Keratinocyte (primary cell): ENCODE data around the gene WWC2.

Experiments used
- EZH2 ChIP-seq: IDR thresholded peaks from one replicate; pipeline ENCODE4 v1.6.1; 2012; ENCODE audit warnings: inconsistent platforms, mild to moderate bottlenecking, low read length, moderate library complexity
- TF ChIP-seq, protein P1 (sequence below), 3 experiments: IDR thresholded peaks in 1 of 3; conservative IDR thresholded peaks in 1 of 3; optimal IDR thresholded peaks in 1 of 3; 2 replicates in 2 of 3; 3 replicates in 1 of 3; pipeline versions ENCODE3 to v1.5.1; 2011; ENCODE audit warnings: low read length in 3 of 3, mild to moderate bottlenecking in 3 of 3, moderate library complexity in 2 of 3, control low read depth in 1 of 3, inconsistent platforms in 1 of 3; ENCODE audit not compliant: insufficient read depth in 2 of 3; ENCODE audit errors: extremely low read depth in 1 of 3

DNA sequence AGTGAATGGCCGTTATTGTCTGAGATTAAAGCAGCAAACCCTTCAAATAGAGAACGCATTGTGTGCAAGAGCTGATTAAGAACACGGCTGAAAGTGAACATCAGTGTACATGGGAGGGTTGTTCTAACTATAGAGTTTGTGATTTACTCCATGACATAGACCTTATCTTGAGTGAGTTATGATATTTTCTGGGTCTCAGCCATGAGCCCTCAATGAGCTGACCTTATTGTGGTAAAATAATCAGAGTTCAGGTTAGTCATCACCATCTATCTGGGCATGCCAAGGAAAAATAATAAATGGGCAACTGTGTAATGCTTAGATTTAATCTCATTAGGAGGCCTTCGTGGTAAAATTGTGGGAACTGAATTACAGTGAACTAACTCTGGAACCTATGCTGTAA is 256.3 kb downstream of the WWC2 start:
- TF ChIP-seq, protein P1, sequence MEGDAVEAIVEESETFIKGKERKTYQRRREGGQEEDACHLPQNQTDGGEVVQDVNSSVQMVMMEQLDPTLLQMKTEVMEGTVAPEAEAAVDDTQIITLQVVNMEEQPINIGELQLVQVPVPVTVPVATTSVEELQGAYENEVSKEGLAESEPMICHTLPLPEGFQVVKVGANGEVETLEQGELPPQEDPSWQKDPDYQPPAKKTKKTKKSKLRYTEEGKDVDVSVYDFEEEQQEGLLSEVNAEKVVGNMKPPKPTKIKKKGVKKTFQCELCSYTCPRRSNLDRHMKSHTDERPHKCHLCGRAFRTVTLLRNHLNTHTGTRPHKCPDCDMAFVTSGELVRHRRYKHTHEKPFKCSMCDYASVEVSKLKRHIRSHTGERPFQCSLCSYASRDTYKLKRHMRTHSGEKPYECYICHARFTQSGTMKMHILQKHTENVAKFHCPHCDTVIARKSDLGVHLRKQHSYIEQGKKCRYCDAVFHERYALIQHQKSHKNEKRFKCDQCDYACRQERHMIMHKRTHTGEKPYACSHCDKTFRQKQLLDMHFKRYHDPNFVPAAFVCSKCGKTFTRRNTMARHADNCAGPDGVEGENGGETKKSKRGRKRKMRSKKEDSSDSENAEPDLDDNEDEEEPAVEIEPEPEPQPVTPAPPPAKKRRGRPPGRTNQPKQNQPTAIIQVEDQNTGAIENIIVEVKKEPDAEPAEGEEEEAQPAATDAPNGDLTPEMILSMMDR (optimal IDR thresholded peaks at IDR 0.05 in 1 of 3, IDR thresholded peaks at IDR 0.05 in 1 of 3, conservative IDR thresholded peaks at IDR 0.05 in 1 of 3; ENCODE audit: extremely low read depth in 1 of 3, insufficient read depth in 2 of 3, low read length in 3 of 3), result no peak
- no peak for TF ChIP-seq EZH2
